Astrocyte of the cerebellum (primary cell): ENCODE results near the gene ARHGEF12.
A peak's percentile ranks its signal among the peaks of the same experiment; 100 is the strongest.

Experiments used
- DNase-seq: peaks from one replicate; pipeline ENCODE4 v3.0.0-alpha.2; 2011; ENCODE audit warnings: low read depth
- H3K4me3 ChIP-seq: 2 replicates; pipeline ENCODE4 v1.5.1; 2011; ENCODE audit warnings: mild to moderate bottlenecking, low read depth, low read length, moderate library complexity
- CTCF ChIP-seq: IDR thresholded peaks from 2 replicates; pipeline ENCODE4 v1.5.1; 2012; ENCODE audit warnings: low read length, low read depth, moderate library complexity, mild to moderate bottlenecking; ENCODE audit errors: missing control alignments
- in situ Hi-C: cut with HindIII; loops from 2 replicates; pipeline ENCODE4 v1.10.0; 2017; ENCODE audit warnings: low sequenced_read_pairs

ARHGEF12 gene

GRCh38 chr11:120295099-120295498 lies 41.1 kb upstream of the ARHGEF12 start:
- no peak overlapping the region for H3K4me3 ChIP-seq
- in situ Hi-C loops, result no loop called here
- no peak for DNase-seq
- no peak for TF ChIP-seq CTCF

- in situ Hi-C loops, result no loop called here
- TF ChIP-seq CTCF, result no peak
- no peak for DNase-seq
- no peak overlapping the region for H3K4me3 ChIP-seq
Observed at GRCh38 chr11:120296554-120296953, 39.7 kb upstream of the ARHGEF12 start.

- no peak for DNase-seq
- in situ Hi-C loops, result no loop called here
- H3K4me3 ChIP-seq, result no peak overlapping the region
- TF ChIP-seq CTCF, result no peak
Observed at GRCh38 chr11:120298461-120298860, 37.8 kb upstream of the ARHGEF12 start.

GRCh38 chr11:120302001-120302805 lies 34.0 kb upstream of the ARHGEF12 start:
- DNase-seq, result no peak
- no peak for TF ChIP-seq CTCF
- H3K4me3 ChIP-seq, result no peak overlapping the region
- in situ Hi-C loops, result no loop called here

- in situ Hi-C loops, result no loop called here
- peak; percentile 80 for TF ChIP-seq CTCF
- no peak overlapping the region for H3K4me3 ChIP-seq
- DNase-seq, result peak; percentile 31
Observed at GRCh38 chr11:120303004-120303637, 33.1 kb upstream of the ARHGEF12 start.

GRCh38 chr11:120304526-120304925 lies 31.7 kb upstream of the ARHGEF12 start:
- H3K4me3 ChIP-seq, result no peak overlapping the region
- TF ChIP-seq CTCF, result no peak
- in situ Hi-C loops, result no loop called here
- DNase-seq, result no peak
